ENCODE measurements around the gene PTPRF.

DNA sequence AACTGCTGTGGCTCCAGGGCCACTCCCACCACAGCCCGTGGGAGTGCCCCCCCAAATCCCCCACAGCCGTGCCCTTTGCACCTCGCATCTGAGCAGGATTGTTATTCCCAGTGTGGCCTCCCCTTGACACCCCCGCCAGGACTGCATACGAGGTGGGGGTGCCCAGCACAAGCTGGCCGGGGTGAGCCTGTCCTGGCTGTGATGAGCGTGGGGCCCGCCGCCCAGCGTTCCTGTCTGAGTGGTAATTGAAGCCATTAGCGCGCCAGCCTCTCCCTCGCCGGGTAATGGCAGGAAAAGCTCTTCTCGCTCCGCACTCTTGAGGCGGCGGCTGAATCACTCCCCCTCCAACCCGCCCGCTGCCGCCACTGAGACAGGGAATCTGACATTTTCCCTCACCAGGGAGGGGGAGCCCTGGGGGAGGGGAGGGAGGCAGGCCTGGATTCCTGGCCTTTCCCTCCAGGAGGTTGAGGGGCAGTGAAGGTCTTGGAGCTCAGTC is 27.7 kb downstream of the PTPRF start:
- TF ChIP-seq EZH2phosphoT487 (conservative IDR thresholded peaks at IDR 0.05; ENCODE audit: low read length): no peak
- no peak for TF ChIP-seq CTCF (IDR thresholded peaks at IDR 0.05; ENCODE audit: insufficient read depth, low read length, poor library complexity, severe bottlenecking)
